CD4-positive, alpha-beta T cell treated with Interleukin-4 for 4 hours (primary cell): ENCODE measurements around the gene PPM1M.

Experiments used
- DNase-seq: peaks from one replicate; pipeline ENCODE4 v3.0.0-alpha.2; 2020

Gene PPM1M

GRCh38 chr3:52245322-52246263, at the start of gene PPM1M:
TSS of gene PPM1M (plus strand) at chr3:52245759. CDS start at chr3:52245825, 66 bp downstream.
- DNase-seq = peak; percentile 51

GRCh38 chr3:52195823-52196331, 49.7 kb upstream of the PPM1M start:
- no peak for DNase-seq

GRCh38 chr3:52196977-52197376, 48.6 kb upstream of the PPM1M start:
- no peak for DNase-seq

- no peak for DNase-seq
Observed at GRCh38 chr3:52197499-52197841, 48.1 kb upstream of the PPM1M start.

GRCh38 chr3:52197842-52198625, 47.5 kb upstream of the PPM1M start, which contains the start of gene ALAS1:
TSS of gene ALAS1 (plus strand) at chr3:52198160. CDS start at chr3:52199242, 1,082 bp downstream.
- peak; percentile 87 for DNase-seq

- no peak for DNase-seq
Observed at GRCh38 chr3:52198643-52199608, 46.6 kb upstream of the PPM1M start.

GRCh38 chr3:52200981-52201679, 44.4 kb upstream of the PPM1M start:
- no peak for DNase-seq

GRCh38 chr3:52202384-52203077, 43.0 kb upstream of the PPM1M start:
- no peak for DNase-seq

- no peak for DNase-seq
Observed at GRCh38 chr3:52203701-52204100, 41.9 kb upstream of the PPM1M start.

GRCh38 chr3:52204337-52205073, 41.1 kb upstream of the PPM1M start:
- no peak for DNase-seq

- no peak for DNase-seq
Observed at GRCh38 chr3:52205727-52206372, 39.7 kb upstream of the PPM1M start.

- no peak for DNase-seq
Observed at GRCh38 chr3:52208556-52208955, 37.0 kb upstream of the PPM1M start.

GRCh38 chr3:52210037-52210436, 35.5 kb upstream of the PPM1M start:
- no peak for DNase-seq

- DNase-seq = no peak
Observed at GRCh38 chr3:52210550-52211046, 35.0 kb upstream of the PPM1M start.

GRCh38 chr3:52211268-52211891, 34.2 kb upstream of the PPM1M start:
- no peak for DNase-seq

- DNase-seq = no peak
Observed at GRCh38 chr3:52213005-52213404, 32.6 kb upstream of the PPM1M start.

GRCh38 chr3:52213901-52214300, 31.7 kb upstream of the PPM1M start:
- no peak for DNase-seq

- no peak for DNase-seq
Observed at GRCh38 chr3:52215351-52215750, 30.2 kb upstream of the PPM1M start.
